K562 (cell line): Measurements from ENCODE around the gene PTK7. TPM values are rescaled to one million over a fixed set of nuclear protein-coding genes. Genes with fewer than 3 reads are reported as not detected.

Experiments
- ATAC-seq: fragments of 200-7000 bp; cut with Tn5 transposase; 3 replicates; pipeline ENCODE4 v1.9.1; 2020; ENCODE audit warnings: moderate library complexity
- BruUV-seq: library from RNA; stranded (reverse); fragments of 400-500 nt; replicated peaks from 2 replicates; lab custom pipeline; 2021; lab: Mats Ljungman, UMichigan
- CTCF ChIA-PET: fragments of 300-600 bp; formaldehyde crosslinking; extraction: SDS; loops from one replicate; lab custom pipeline; 2021; ENCODE audit warnings: low intra/inter-chr PET ratio; lab: Yijun Ruan, JAX
- POLR2A ChIA-PET: fragments of 300-600, 350-650 bp; sonication (Branson Sonifier 250); formaldehyde crosslinking; extraction: SDS; loops from one replicate; lab custom pipeline; 2021; ENCODE audit warnings: antibody characterized with exemption, inconsistent platforms; lab: Yijun Ruan, JAX
- DNase-seq, 4 experiments: peaks; one replicate each; pipeline versions ENCODE4 v3.0.0 to v3.0.0-alpha.2; 2011 to 2018; ENCODE audit warnings: low spot score in 3 of 4, mixed read lengths in 3 of 4; ENCODE audit errors: extremely low read depth in 1 of 4
- FAIRE-seq: peaks from 2 replicates; lab custom pipeline; 2011; peaks lifted over from hg19 to GRCh38; lab: Jason Lieb, UNC
- H2AFZ ChIP-seq: 2 replicates; pipeline ENCODE4 v1.6.0; 2011; ENCODE audit warnings: low read depth, low read length, control low read depth, inconsistent platforms
- H3K27ac ChIP-seq: fragments of 200-600 bp; 3 replicates; pipeline ENCODE4 v1.8.0; 2011; ENCODE audit warnings: low read depth, mild to moderate bottlenecking, control low read depth, inconsistent platforms, low read length, moderate library complexity, mixed read lengths; ENCODE audit errors: extremely low read depth
- H3K27me3 ChIP-seq, 2 experiments: fragments of 300-600 bp in 1 of 2; 2 replicates in 1 of 2; 3 replicates in 1 of 2; pipeline versions ENCODE4 v1.6.0 to v1.8.0; 2011; ENCODE audit warnings: inconsistent platforms in 2 of 2, low read length in 2 of 2, mild to moderate bottlenecking in 1 of 2, mixed read lengths in 1 of 2, moderate library complexity in 1 of 2; ENCODE audit not compliant: control insufficient read depth in 2 of 2, insufficient read depth in 2 of 2
- H3K36me3 ChIP-seq: fragments of 300-600 bp; 3 replicates; pipeline ENCODE4 v1.8.0; 2011; ENCODE audit warnings: mild to moderate bottlenecking, low read length, inconsistent platforms; ENCODE audit not compliant: control insufficient read depth, insufficient read depth
- H3K4me1 ChIP-seq, 2 experiments: fragments of 200-600 bp in 1 of 2; replicated peaks in 1 of 2; 2 replicates in 1 of 2; 3 replicates in 1 of 2; pipeline versions ENCODE4 v1.5.1 to v1.8.0; 2011; ENCODE audit warnings: inconsistent platforms in 2 of 2, low read length in 2 of 2, mild to moderate bottlenecking in 1 of 2, mixed read lengths in 1 of 2, moderate library complexity in 1 of 2; ENCODE audit not compliant: control insufficient read depth in 2 of 2, insufficient read depth in 2 of 2
- H3K4me2 ChIP-seq: 2 replicates; pipeline ENCODE4 v1.6.1; 2011; ENCODE audit warnings: low read length, control low read depth, inconsistent platforms, mixed read lengths; ENCODE audit not compliant: insufficient read depth
- H3K4me3 ChIP-seq: fragments of 200-600 bp; sonication (generic), shearing (Covaris generic); 2 replicates; pipeline ENCODE4 v1.5.1; 2016; ENCODE audit warnings: control low read depth, inconsistent platforms
- H3K79me2 ChIP-seq: fragments of 200-600 bp; 3 replicates; pipeline ENCODE4 v1.8.0; 2011; ENCODE audit warnings: low read length, inconsistent platforms; ENCODE audit not compliant: control insufficient read depth, insufficient read depth
- H3K9ac ChIP-seq, 2 experiments: 2 replicates each; pipeline versions ENCODE4 v1.6.0 to v1.6.1; 2011; ENCODE audit warnings: low read depth in 2 of 2, low read length in 2 of 2, control low read depth in 1 of 2, inconsistent platforms in 1 of 2, mild to moderate bottlenecking in 1 of 2, mixed read lengths in 1 of 2; ENCODE audit not compliant: insufficient read depth in 1 of 2
- H3K9me1 ChIP-seq: one replicate; pipeline ENCODE4 v1.6.0; 2011; ENCODE audit warnings: inconsistent platforms, mild to moderate bottlenecking, low read length, moderate library complexity; ENCODE audit not compliant: control insufficient read depth, insufficient read depth
- H3K9me3 ChIP-seq: replicated peaks from 2 replicates; pipeline ENCODE4 v1.5.1; 2011; ENCODE audit warnings: low read depth, low read length, inconsistent platforms; ENCODE audit not compliant: control insufficient read depth, insufficient read depth
- H4K20me1 ChIP-seq: replicated peaks from 2 replicates; pipeline ENCODE4 v1.6.1; 2011; ENCODE audit warnings: low read length, inconsistent platforms, mixed read lengths; ENCODE audit not compliant: control insufficient read depth, insufficient read depth
- ETV6 ChIP-seq, 3 experiments: fragments of 150-350 bp in 1 of 3; sonication (generic) in 1 of 3; formaldehyde crosslinking in 1 of 3; IDR thresholded peaks; 2 replicates each; pipeline versions ENCODE4 v1.6.1 to v1.8.0; 2014 to 2022; ENCODE audit warnings: borderline replicate concordance in 2 of 3, low read depth in 2 of 3, antibody characterized with exemption in 1 of 3, low read length in 1 of 3, mild to moderate bottlenecking in 1 of 3, missing genetic modification reagents in 1 of 3
- GATAD2A ChIP-seq: fragments of 450-650 bp; IDR thresholded peaks from 2 replicates; pipeline ENCODE4 v1.6.1; 2017
- KDM2B ChIP-seq: fragments of 250-450 bp; sonication (Bioruptor Pico); IDR thresholded peaks from 2 replicates; pipeline ENCODE4 v1.8.0; 2021; ENCODE audit warnings: mild to moderate bottlenecking, moderate library complexity
- MAFG ChIP-seq: fragments of 450-650 bp; conservative IDR thresholded peaks from 2 replicates; pipeline ENCODE4 v1.6.1; 2016; ENCODE audit warnings: missing genetic modification characterization, missing compliant biosample characterization
- NR1H2 ChIP-seq: sonication (generic); formaldehyde crosslinking; IDR thresholded peaks from 2 replicates; pipeline ENCODE4 v1.4.0; 2020; ENCODE audit warnings: mild to moderate bottlenecking, missing genetic modification reagents
- SMARCC2 ChIP-seq: fragments of 450-650 bp; IDR thresholded peaks from 2 replicates; pipeline ENCODE4 v1.6.1; 2017; ENCODE audit warnings: antibody characterized with exemption, moderate library complexity, mild to moderate bottlenecking, low read depth
- U2AF2 ChIP-seq: fragments of 200-400 bp; formaldehyde crosslinking; optimal IDR thresholded peaks from 2 replicates; pipeline ENCODE3; 2017; ENCODE audit warnings: low read depth, mild to moderate bottlenecking, low read length
- ZNF717 ChIP-seq: fragments of 250-450 bp; sonication (Bioruptor Pico); IDR thresholded peaks from 2 replicates; pipeline ENCODE4 v1.5.0; 2021
- ZSCAN29 ChIP-seq: fragments of 450-650 bp; IDR thresholded peaks from 2 replicates; pipeline ENCODE4 v1.6.1; 2017
- WGBS: fragments of 100-300 bp; shearing (Covaris generic); methylation state at CpG from one replicate; pipeline ENCODE4 v1.1.6; 2016; ENCODE audit warnings: low coverage, mixed read lengths; ENCODE audit not compliant: insufficient coverage; ENCODE audit errors: missing lambda C conversion rate; 5-methylcytosine and 5-hydroxymethylcytosine counted together
- in situ Hi-C: fragments of 300-500 bp; cut with MboI; formaldehyde crosslinking; loops from 4 replicates; pipeline ENCODE4 v1.15.0; 2018; ENCODE audit warnings: inconsistent platforms, mixed read lengths
- intact Hi-C: fragments of 100-400 bp; cut with micrococcal nuclease; formaldehyde crosslinking; loops from 2 replicates; pipeline ENCODE4 v1.14.2; 2022
- polyA plus RNA-seq, 8 experiments: library from polyadenylated mRNA; depleted of rRNA in 4 of 8; stranded (reverse) in 5 of 8; unstranded in 3 of 8; fragments of >200 nt; fragmentation: Nextera tagmentation in 2 of 8; fragmentation: Illumina TruSeq in 1 of 8; extraction: Ambion mirVana in 2 of 8; extraction: Trizol in 1 of 8; gene quantifications; 2 replicates each; pipeline versions ENCODE4 v1.2.1 to v1.2.3, GENCODE V29; 2011 to 2014; ENCODE audit warnings: inconsistent platforms in 1 of 8, missing spikeins in 1 of 8
- total RNA-seq, 7 experiments: library from RNA; depleted of rRNA in 6 of 7; stranded (reverse); fragments of >200 nt in 6 of 7; fragmentation: Illumina TruSeq in 2 of 7; extraction: Trizol in 2 of 7; gene quantifications; 2 replicates each; pipeline versions ENCODE4 v1.2.1 to v1.2.3, GENCODE V29; 2011 to 2021; ENCODE audit warnings: low replicate concordance in 1 of 7
- TF ChIP-seq, protein P1 (sequence below): sonication (generic); formaldehyde crosslinking; IDR thresholded peaks from 2 replicates; pipeline ENCODE4 v1.8.1; 2022; ENCODE audit warnings: missing genetic modification reagents
- TF ChIP-seq, protein P2 (sequence below): fragments of 450-650 bp; formaldehyde crosslinking; conservative IDR thresholded peaks from 2 replicates; pipeline ENCODE4 v1.4.0; 2022; ENCODE audit warnings: mild to moderate bottlenecking, missing genetic modification characterization
- TF ChIP-seq, protein P3 (sequence below), 2 experiments: fragments of 450-650 bp in 1 of 2; IDR thresholded peaks; 2 replicates each; pipeline ENCODE4 v1.6.1; 2011 to 2017; ENCODE audit warnings: low read depth in 2 of 2, antibody characterized with exemption in 1 of 2, borderline replicate concordance in 1 of 2, low read length in 1 of 2, mild to moderate bottlenecking in 1 of 2, mixed read lengths in 1 of 2; ENCODE audit not compliant: control insufficient read depth in 1 of 2

PTK7 gene
- total and polyA plus RNA-seq, 9 of the 15 experiments (the other 6 are each of a cell fraction or from before 2014, with no cell fraction given): 0.20 to 6.8 (median 4.2) TPM

DNA sequence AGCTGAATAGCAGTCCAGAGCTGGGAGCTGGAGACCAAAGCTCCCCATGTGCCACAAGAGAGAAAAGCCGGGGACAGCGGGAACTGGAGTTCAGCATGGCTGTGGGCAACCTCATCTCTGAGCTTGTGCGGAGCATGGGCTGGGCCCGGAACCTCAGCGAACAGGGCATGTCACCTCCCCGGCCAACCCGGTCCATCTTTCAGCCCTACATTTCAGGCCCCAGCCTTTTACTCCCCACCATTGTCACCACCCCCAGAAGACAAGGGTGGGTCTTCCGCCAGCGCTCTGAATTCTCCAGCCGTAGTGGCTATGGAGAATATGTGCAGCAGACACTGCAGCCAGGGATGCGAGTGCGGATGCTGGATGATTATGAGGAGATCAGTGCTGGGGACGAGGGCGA lies 109.9 kb downstream of the PTK7 start (continued):
- TF ChIP-seq, protein P1, sequence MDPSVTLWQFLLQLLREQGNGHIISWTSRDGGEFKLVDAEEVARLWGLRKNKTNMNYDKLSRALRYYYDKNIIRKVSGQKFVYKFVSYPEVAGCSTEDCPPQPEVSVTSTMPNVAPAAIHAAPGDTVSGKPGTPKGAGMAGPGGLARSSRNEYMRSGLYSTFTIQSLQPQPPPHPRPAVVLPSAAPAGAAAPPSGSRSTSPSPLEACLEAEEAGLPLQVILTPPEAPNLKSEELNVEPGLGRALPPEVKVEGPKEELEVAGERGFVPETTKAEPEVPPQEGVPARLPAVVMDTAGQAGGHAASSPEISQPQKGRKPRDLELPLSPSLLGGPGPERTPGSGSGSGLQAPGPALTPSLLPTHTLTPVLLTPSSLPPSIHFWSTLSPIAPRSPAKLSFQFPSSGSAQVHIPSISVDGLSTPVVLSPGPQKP (CRISPR knock-in tag): no peak
- TF ChIP-seq, protein P2, sequence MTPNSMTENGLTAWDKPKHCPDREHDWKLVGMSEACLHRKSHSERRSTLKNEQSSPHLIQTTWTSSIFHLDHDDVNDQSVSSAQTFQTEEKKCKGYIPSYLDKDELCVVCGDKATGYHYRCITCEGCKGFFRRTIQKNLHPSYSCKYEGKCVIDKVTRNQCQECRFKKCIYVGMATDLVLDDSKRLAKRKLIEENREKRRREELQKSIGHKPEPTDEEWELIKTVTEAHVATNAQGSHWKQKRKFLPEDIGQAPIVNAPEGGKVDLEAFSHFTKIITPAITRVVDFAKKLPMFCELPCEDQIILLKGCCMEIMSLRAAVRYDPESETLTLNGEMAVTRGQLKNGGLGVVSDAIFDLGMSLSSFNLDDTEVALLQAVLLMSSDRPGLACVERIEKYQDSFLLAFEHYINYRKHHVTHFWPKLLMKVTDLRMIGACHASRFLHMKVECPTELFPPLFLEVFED: no peak
- TF ChIP-seq ETV6 (IDR thresholded peaks at IDR 0.05; ENCODE audit: borderline replicate concordance in 1 of 2, low read depth in 2 of 2, low read length in 1 of 2) (no peak), ETV6 (CRISPR knock-in tag; IDR thresholded peaks at IDR 0.05; ENCODE audit: borderline replicate concordance) (no peak), NR1H2 (CRISPR knock-in tag) (no peak), ZSCAN29 (no peak), MAFG (tag) (no peak)
- TF ChIP-seq, all 486 proteins: peak for 0

DNA sequence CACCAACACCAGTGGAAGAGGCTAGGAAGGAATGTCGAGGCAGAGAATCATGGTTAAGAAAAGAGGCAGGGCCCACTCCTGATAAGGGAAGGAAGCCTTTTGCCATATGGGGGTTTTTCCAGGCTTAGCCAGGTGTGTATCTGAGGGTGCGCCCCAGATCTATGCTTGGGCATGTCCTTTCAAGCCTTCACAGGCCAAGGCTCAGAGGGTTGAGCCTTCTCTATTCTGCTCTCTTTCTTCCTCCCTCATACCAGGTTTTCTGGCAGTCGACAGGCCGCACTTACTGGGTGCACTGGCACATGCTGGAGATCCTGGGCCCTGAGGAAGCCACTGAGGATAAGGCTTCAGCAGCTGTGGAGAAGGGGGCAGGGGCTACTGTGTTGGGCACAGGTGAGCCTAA lies 110.6 kb downstream of the PTK7 start:
- no peak overlapping the region for H2AFZ ChIP-seq
- no peak for ATAC-seq
- H3K9me1 ChIP-seq: no peaks in the 10 kb centered on the region
- H3K9me3 ChIP-seq: no peaks in the 10 kb centered on the region
- FAIRE-seq: no peak
- no peak overlapping the region for H3K9ac ChIP-seq
- BruUV-seq: no TSS peak
- no peaks in the 10 kb centered on the region for H4K20me1 ChIP-seq
- H3K36me3 ChIP-seq: peaks cover 46% of the 10 kb centered on the region
- peaks cover 26% of the 10 kb centered on the region; the same call in 2 of the 3 replicates for H3K79me2 ChIP-seq
- no peak overlapping the region for H3K27ac ChIP-seq
- no peak for DNase-seq
- H3K4me1 ChIP-seq: peaks cover 28 to 32% of the 10 kb centered on the region in 2 experiments
- no peak for TF ChIP-seq ETV6 (IDR thresholded peaks at IDR 0.05; ENCODE audit: borderline replicate concordance in 1 of 2, low read depth in 2 of 2, low read length in 1 of 2)
- TF ChIP-seq ETV6 (CRISPR knock-in tag; IDR thresholded peaks at IDR 0.05; ENCODE audit: borderline replicate concordance): no peak
- no peak for TF ChIP-seq U2AF2
- TF ChIP-seq, protein P3, sequence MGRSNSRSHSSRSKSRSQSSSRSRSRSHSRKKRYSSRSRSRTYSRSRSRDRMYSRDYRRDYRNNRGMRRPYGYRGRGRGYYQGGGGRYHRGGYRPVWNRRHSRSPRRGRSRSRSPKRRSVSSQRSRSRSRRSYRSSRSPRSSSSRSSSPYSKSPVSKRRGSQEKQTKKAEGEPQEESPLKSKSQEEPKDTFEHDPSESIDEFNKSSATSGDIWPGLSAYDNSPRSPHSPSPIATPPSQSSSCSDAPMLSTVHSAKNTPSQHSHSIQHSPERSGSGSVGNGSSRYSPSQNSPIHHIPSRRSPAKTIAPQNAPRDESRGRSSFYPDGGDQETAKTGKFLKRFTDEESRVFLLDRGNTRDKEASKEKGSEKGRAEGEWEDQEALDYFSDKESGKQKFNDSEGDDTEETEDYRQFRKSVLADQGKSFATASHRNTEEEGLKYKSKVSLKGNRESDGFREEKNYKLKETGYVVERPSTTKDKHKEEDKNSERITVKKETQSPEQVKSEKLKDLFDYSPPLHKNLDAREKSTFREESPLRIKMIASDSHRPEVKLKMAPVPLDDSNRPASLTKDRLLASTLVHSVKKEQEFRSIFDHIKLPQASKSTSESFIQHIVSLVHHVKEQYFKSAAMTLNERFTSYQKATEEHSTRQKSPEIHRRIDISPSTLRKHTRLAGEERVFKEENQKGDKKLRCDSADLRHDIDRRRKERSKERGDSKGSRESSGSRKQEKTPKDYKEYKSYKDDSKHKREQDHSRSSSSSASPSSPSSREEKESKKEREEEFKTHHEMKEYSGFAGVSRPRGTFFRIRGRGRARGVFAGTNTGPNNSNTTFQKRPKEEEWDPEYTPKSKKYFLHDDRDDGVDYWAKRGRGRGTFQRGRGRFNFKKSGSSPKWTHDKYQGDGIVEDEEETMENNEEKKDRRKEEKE (IDR thresholded peaks at IDR 0.05; ENCODE audit: borderline replicate concordance in 1 of 2, control insufficient read depth in 1 of 2, low read depth in 2 of 2, low read length in 1 of 2): no peak
- no peak for TF ChIP-seq SMARCC2
- TF ChIP-seq GATAD2A: no peak
- no peak for TF ChIP-seq KDM2B
- no peak for TF ChIP-seq ZNF717 (CRISPR knock-in tag)
- WGBS: 77% methylated on average over 4 of the region's 4 CpGs
- CTCF ChIA-PET: no interaction called here
- H3K4me2 ChIP-seq: no peak overlapping the region
- no peak overlapping the region for H3K4me3 ChIP-seq
- POLR2A ChIA-PET: interaction anchor here (0.5 kb wide), 1 partner anchor 289 kb away, joined by 3 read pairs; no protein-coding TSS in a partner anchor
- H3K27me3 ChIP-seq: no peaks in the 10 kb centered on the region
- in situ Hi-C loops: no loop called here
- intact Hi-C loops: no loop called here
